Endothelial cell of umbilical vein (primary cell): Measurements from ENCODE around the gene PAPOLA.

Source experiments
- CTCF ChIP-seq, 2 donors: IDR thresholded peaks; 1 replicate in 1 of 2; 2 replicates in 1 of 2; pipeline ENCODE4 v1.5.1; 2011; ENCODE audit warnings: low read length in 2 of 2, mild to moderate bottlenecking in 2 of 2, moderate library complexity in 2 of 2, control low read depth in 1 of 2, inconsistent platforms in 1 of 2, low read depth in 1 of 2; ENCODE audit not compliant: insufficient read depth in 1 of 2; ENCODE audit errors: extremely low read depth in 1 of 2
- EZH2 ChIP-seq: IDR thresholded peaks from 2 replicates; pipeline ENCODE4 v1.6.1; 2012; ENCODE audit warnings: borderline replicate concordance, low read depth, mild to moderate bottlenecking, moderate library complexity, low read length, inconsistent platforms; ENCODE audit not compliant: severe bottlenecking
- POLR2A ChIP-seq: IDR thresholded peaks from 2 replicates; pipeline ENCODE4 v1.6.1; 2012; ENCODE audit warnings: low read depth, mild to moderate bottlenecking, control low read depth, low read length
- POLR2AphosphoS5 ChIP-seq: IDR thresholded peaks from 2 replicates; pipeline ENCODE4 v1.6.1; 2012; ENCODE audit warnings: low read depth, mild to moderate bottlenecking, control low read depth, low read length, moderate library complexity; ENCODE audit not compliant: insufficient read depth
- TF ChIP-seq, protein P1 (sequence below): IDR thresholded peaks from 2 replicates; pipeline ENCODE4 v1.6.1; 2011; ENCODE audit not compliant: insufficient read depth, insufficient read length

DNA sequence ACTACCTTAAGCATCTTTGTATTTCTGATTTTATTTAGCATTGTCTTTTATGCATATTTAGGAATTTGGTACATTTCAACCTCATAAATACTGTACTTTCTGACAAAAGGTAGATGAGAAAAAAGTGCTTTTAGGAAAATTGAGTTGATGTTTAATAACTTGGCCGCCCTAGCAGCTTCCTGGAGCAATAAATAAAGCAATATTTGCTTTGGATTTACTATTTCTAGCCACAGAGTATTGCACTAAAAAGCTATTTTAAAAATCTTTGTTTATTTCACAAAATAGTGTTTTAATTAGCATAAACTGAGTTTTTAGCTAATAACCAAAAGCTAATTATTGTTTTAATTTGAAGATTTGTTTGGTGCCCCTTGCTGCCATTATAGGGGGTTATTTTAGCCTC lies 9.5 kb downstream of the PAPOLA start:
- no peak for TF ChIP-seq CTCF (IDR thresholded peaks at IDR 0.05; ENCODE audit: extremely low read depth in 1 of 2, insufficient read depth in 1 of 2, low read depth in 1 of 2, low read length in 2 of 2)
- no peak for TF ChIP-seq POLR2AphosphoS5
- TF ChIP-seq EZH2, result no peak
- TF ChIP-seq POLR2A, result no peak
- TF ChIP-seq, protein P1, sequence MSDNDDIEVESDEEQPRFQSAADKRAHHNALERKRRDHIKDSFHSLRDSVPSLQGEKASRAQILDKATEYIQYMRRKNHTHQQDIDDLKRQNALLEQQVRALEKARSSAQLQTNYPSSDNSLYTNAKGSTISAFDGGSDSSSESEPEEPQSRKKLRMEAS, result no peak
